Measurements from ENCODE around the gene OR52N2.

OR52N2 gene

DNA sequence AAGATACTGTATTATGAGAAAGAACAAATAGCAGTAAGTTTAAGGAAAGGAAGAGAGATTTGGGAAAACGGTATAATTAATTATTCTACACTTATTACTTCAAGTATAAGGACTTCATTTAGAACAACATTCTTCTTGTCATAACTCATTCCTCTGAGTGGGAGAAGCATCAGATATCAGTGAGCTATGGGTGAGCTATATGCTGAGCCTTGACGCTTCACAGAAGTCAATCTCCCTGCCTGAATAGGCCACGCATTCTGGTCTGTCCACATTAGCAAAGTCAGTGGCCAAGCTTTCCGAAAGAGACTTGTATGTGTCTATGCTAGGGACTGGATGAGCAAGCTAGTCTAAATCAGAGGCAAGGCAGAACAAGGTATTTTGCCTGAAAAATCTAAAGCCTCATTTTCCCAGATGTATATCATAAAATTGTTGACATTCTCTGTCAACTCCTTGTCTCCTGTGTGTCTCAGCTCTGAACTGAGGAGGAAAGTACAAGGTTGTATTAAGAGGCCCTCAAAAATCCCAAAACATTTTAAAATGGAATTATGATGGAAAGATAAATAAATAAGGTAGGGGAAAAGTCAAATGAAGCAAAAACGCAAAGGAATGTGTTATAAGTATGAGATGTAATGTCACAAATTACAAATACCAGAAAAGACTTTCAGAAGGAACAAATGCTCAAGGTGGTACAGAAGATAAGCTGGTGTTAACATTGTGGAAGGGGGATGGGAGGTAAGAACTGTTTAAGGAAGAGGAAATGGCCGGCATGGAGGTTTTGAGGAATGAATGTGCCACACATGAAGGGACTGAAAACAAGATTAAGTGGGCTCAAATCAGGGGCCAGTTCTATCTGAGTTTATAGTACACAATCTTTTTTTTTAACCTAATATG is 1.4 kb downstream of the OR52N2 start:
- no peak for TF ChIP-seq CTCF (IDR thresholded peaks at IDR 0.05)

DNA sequence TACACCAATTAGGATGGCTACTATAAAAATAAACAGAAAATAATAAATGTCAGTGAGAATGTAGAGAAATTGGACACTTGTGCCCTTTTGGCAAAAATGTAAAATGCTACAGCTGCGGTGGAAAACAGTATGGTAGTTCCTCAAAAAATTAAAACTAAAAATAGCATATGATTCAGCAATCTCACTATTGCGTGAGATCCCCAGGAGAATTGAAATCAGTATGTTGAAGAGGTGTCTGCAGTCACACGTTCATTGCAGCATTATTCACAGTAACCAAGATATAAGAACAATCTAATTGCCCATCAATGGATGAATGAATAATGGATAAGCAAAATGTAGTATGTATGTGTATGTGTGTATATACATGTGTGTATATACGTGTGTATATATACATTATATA is 6.8 kb downstream of the OR52N2 start:
- TF ChIP-seq CTCF (IDR thresholded peaks at IDR 0.05), result no peak

- no peak for TF ChIP-seq CTCF (IDR thresholded peaks at IDR 0.05)
Measured at GRCh38 chr11:5818245-5818886, 9.6 kb downstream of the OR52N2 start.

DNA sequence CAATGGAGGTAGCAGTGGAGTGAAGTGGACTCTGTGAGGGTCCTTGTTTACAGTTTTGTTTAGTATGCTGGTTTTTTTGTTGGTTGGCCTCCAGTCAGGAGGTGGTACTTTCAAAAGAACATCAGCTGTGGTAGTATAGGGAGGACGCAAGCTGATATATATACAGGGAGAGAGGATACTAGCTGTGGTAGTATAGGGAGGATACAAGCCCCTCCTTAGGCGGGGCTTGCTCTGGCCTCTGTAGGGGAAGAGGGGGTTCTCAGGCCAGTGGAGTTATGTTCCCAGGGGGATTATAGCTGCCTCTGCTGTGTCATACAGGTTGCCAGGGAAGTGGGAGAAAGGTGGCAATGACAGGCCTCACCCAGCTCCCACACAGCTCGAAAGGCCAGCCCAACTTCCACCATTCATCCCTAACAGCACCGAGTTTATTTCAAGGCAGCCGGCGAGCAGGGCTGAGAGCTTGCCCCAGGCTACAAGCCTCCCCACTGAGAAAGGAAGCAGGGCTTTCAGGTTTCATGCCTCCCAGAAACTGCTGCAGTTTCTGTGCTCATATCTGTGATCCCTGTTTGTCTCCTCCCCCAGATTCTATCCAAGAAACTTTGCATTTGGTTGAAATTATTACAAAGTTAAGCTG is 22.6 kb downstream of the OR52N2 start:
- TF ChIP-seq CTCF (IDR thresholded peaks at IDR 0.05), result no peak

DNA sequence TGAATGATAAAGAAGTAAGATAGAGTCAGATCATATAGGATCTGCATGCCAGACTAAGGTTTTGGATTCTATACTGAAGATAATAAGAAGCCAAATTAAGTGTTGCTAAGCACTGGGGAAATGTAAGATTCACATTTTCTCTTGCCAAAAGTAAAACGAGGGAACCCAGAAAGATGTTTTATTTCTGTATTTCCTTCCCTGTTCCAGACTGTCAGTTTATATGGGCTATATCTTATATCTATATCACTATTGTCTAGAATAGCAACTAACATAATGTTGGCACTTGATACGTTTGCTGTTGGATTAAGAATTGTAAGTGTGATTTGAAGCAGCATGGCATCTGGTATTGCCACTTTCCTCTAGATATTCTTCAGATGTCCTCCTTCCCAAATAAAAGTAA is 24.7 kb downstream of the OR52N2 start:
- TF ChIP-seq CTCF (IDR thresholded peaks at IDR 0.05), result no peak

GRCh38 chr11:5837695-5838094 is 29.0 kb downstream of the OR52N2 start:
- no peak for TF ChIP-seq CTCF (IDR thresholded peaks at IDR 0.05)

DNA sequence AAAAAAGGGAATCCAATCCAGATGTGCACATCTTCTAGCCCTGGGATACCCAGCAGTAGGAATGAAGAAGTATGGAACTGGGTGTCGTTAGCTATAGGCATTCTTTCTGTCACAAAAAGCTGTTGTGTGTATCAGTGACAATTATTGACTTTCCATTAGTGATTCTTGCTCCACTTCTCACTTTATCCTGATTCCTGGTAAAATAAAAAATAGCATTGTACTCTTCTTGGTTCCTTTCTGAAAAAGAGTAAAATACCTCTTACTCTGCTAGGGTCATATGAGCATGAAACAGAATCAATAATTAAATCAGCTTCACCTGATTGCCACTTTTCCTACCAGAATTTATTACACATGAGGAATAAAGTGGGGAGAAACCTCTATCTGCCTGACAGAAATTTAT is 33.1 kb downstream of the OR52N2 start, which contains the start of gene OR52E6:
TSS of gene OR52E6 (minus strand) at position 101 of the 400 bp plus-strand sequence. CDS start at position 101, 0 bp downstream.
- TF ChIP-seq CTCF (IDR thresholded peaks at IDR 0.05), result no peak

Measured in LNCAP (cell line).